GM18861 (cell line): Measurements from ENCODE around the gene TMEM203.

Source experiments
- ATAC-seq: cut with Tn5 transposase; IDR thresholded peaks from one replicate; pipeline ENCODE4 v1.9.1; 2021; ENCODE audit not compliant: unreplicated experiment

The TMEM203 gene

GRCh38 chr9:137167747-137168572, 37.5 kb downstream of the TMEM203 start:
- no peak for ATAC-seq

- ATAC-seq = no peak
Observed at GRCh38 chr9:137167277-137167746, 38.1 kb downstream of the TMEM203 start.

- ATAC-seq = no peak
Observed at GRCh38 chr9:137166380-137167229, 38.8 kb downstream of the TMEM203 start.

- ATAC-seq = no peak
Observed at GRCh38 chr9:137165250-137165836, 40.1 kb downstream of the TMEM203 start.

GRCh38 chr9:137164370-137165249, 40.8 kb downstream of the TMEM203 start:
- ATAC-seq = no peak

GRCh38 chr9:137163805-137164204, 41.6 kb downstream of the TMEM203 start:
- ATAC-seq = no peak

- ATAC-seq = no peak
Observed at GRCh38 chr9:137163365-137163715, 42.1 kb downstream of the TMEM203 start.

- no peak for ATAC-seq
Observed at GRCh38 chr9:137162505-137163364, 42.7 kb downstream of the TMEM203 start.

- no peak for ATAC-seq
Observed at GRCh38 chr9:137161558-137162486, 43.6 kb downstream of the TMEM203 start.

- ATAC-seq = no peak
Observed at GRCh38 chr9:137160716-137161557, 44.5 kb downstream of the TMEM203 start.

GRCh38 chr9:137160054-137160425, 45.4 kb downstream of the TMEM203 start:
- ATAC-seq = no peak

- no peak for ATAC-seq
Observed at GRCh38 chr9:137159105-137160053, 46.1 kb downstream of the TMEM203 start.

GRCh38 chr9:137158625-137159024, 46.8 kb downstream of the TMEM203 start:
- no peak for ATAC-seq

GRCh38 chr9:137157618-137158415, 47.6 kb downstream of the TMEM203 start:
- ATAC-seq = no peak

- ATAC-seq = no peak
Observed at GRCh38 chr9:137156567-137157375, 48.7 kb downstream of the TMEM203 start.
